GM21423 (cell line): ENCODE results near the gene IRF5.
"Not testable (repeated sequence)": the region's sequence is repeated elsewhere in the genome, so short reads cannot be mapped to it uniquely, and the experiment has no call there.

Experiments used
- ATAC-seq: cut with Tn5 transposase; IDR thresholded peaks from one replicate; pipeline ENCODE4 v1.9.1; 2021; ENCODE audit warnings: mild to moderate bottlenecking, moderate library complexity; ENCODE audit not compliant: unreplicated experiment

IRF5 gene

GRCh38 chr7:128954830-128955802 lies 17.4 kb downstream of the IRF5 start:
- no peak for ATAC-seq

- no peak for ATAC-seq
Measured at GRCh38 chr7:128955981-128956380, 18.3 kb downstream of the IRF5 start.

- ATAC-seq: no peak
Measured at GRCh38 chr7:128959296-128959695, 21.6 kb downstream of the IRF5 start.

- no peak for ATAC-seq
Measured at GRCh38 chr7:128961030-128961659, 23.4 kb downstream of the IRF5 start.

- ATAC-seq: no peak
Measured at GRCh38 chr7:128962899-128963298, 25.2 kb downstream of the IRF5 start.

GRCh38 chr7:128963327-128963757 lies 25.6 kb downstream of the IRF5 start:
- ATAC-seq: peak; percentile 79

GRCh38 chr7:128968624-128969023 lies 30.9 kb downstream of the IRF5 start:
- no peak for ATAC-seq

GRCh38 chr7:128974241-128974934 lies 36.7 kb downstream of the IRF5 start:
- no peak for ATAC-seq

- ATAC-seq: no peak
Measured at GRCh38 chr7:128982105-128982504, 44.4 kb downstream of the IRF5 start.

GRCh38 chr7:128985660-128986059 lies 47.9 kb downstream of the IRF5 start:
- no peak for ATAC-seq

GRCh38 chr7:128986609-128987008 lies 48.9 kb downstream of the IRF5 start:
- no peak for ATAC-seq

GRCh38 chr7:128988372-128988771 lies 50.6 kb downstream of the IRF5 start:
- no peak for ATAC-seq

- ATAC-seq: no peak
Measured at GRCh38 chr7:128989961-128990360, 52.2 kb downstream of the IRF5 start.

- no peak for ATAC-seq
Measured at GRCh38 chr7:128993419-128993818, 55.7 kb downstream of the IRF5 start.

GRCh38 chr7:128994560-128994959 lies 56.8 kb downstream of the IRF5 start:
- ATAC-seq: not testable (repeated sequence)

- no peak for ATAC-seq
Measured at GRCh38 chr7:128997181-128997580, 59.5 kb downstream of the IRF5 start.
